AG04450 (cell line): ENCODE results near the gene DNAAF9. TPM values are rescaled to one million over a fixed set of nuclear protein-coding genes. Genes with fewer than 3 reads are reported as not detected.
"Not testable (repeated sequence)": the region's sequence is repeated elsewhere in the genome, so short reads cannot be mapped to it uniquely, and the experiment has no call there.

Experiments used
- CTCF ChIA-PET: fragments of 300-600, 350-600 bp; formaldehyde crosslinking; extraction: SDS; loops from one replicate; lab custom pipeline; 2022; ENCODE audit warnings: antibody characterized with exemption, inconsistent platforms; lab: Charles Lee
- POLR2A ChIA-PET: fragments of 350-600 bp; formaldehyde crosslinking; extraction: SDS; loops from one replicate; lab custom pipeline; 2021; ENCODE audit warnings: antibody characterized with exemption, inconsistent platforms; lab: Yijun Ruan, JAX
- DNase-seq: peaks from one replicate; pipeline ENCODE4 v3.0.0-alpha.2; 2011; ENCODE audit warnings: low read depth, low spot score
- H3K27ac ChIP-seq: one replicate; pipeline ENCODE4 v1.5.1; 2012; ENCODE audit warnings: low read depth, low read length, control low read depth
- H3K27me3 ChIP-seq: one replicate; pipeline ENCODE4 v1.6.0; 2012; ENCODE audit warnings: low read length; ENCODE audit not compliant: control insufficient read depth, insufficient read depth
- H3K4me3 ChIP-seq: 2 replicates; pipeline ENCODE4 v1.5.1; 2011; ENCODE audit warnings: mild to moderate bottlenecking, low read depth, low read length, control low read depth
- H3K9me3 ChIP-seq: 2 replicates; pipeline ENCODE4 v1.5.1; 2012; ENCODE audit warnings: low read length; ENCODE audit not compliant: control insufficient read depth, insufficient read depth
- polyA plus RNA-seq: library from polyadenylated mRNA; depleted of rRNA; stranded (reverse); fragments of >200 nt; gene quantifications from 2 replicates; pipeline ENCODE4 v1.2.3, GENCODE V29; 2011
- TF ChIP-seq, protein P1 (sequence below): IDR thresholded peaks from 2 replicates; pipeline ENCODE4 v1.5.1; 2011; ENCODE audit warnings: low read depth, low read length, control low read depth, inconsistent platforms

Gene DNAAF9
- polyA plus RNA-seq, 1 experiment = 15.0 TPM

DNA sequence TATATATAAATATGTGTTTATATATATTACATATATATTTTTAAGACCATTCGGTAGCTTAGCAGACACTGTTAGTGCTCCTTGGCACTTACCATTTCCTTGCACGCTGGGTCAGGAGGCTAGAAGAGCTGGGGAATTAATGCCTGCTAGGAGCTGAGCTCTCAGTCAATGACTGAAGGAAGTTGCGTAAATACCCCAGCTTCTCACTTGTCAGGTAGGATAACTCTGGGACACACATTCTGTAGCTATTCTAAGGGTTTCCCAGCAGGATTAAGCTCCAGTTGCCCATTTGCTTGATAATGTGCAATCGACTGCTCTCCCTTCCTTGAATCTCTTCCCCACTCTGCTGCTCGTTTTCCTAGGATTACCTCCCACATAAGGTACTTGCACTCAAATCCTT is 15.7 kb upstream of the DNAAF9 start:
- Histone ChIP-seq H3K27ac (no peak overlapping the region), H3K4me3 (no peak overlapping the region), H3K9me3 (no peaks in the 10 kb centered on the region), H3K27me3 (peaks cover 2% of the 10 kb centered on the region)
- CTCF ChIA-PET = no interaction called here
- POLR2A ChIA-PET = no interaction called here
- TF ChIP-seq, protein P1, sequence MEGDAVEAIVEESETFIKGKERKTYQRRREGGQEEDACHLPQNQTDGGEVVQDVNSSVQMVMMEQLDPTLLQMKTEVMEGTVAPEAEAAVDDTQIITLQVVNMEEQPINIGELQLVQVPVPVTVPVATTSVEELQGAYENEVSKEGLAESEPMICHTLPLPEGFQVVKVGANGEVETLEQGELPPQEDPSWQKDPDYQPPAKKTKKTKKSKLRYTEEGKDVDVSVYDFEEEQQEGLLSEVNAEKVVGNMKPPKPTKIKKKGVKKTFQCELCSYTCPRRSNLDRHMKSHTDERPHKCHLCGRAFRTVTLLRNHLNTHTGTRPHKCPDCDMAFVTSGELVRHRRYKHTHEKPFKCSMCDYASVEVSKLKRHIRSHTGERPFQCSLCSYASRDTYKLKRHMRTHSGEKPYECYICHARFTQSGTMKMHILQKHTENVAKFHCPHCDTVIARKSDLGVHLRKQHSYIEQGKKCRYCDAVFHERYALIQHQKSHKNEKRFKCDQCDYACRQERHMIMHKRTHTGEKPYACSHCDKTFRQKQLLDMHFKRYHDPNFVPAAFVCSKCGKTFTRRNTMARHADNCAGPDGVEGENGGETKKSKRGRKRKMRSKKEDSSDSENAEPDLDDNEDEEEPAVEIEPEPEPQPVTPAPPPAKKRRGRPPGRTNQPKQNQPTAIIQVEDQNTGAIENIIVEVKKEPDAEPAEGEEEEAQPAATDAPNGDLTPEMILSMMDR = no peak
- DNase-seq = no peak

DNA sequence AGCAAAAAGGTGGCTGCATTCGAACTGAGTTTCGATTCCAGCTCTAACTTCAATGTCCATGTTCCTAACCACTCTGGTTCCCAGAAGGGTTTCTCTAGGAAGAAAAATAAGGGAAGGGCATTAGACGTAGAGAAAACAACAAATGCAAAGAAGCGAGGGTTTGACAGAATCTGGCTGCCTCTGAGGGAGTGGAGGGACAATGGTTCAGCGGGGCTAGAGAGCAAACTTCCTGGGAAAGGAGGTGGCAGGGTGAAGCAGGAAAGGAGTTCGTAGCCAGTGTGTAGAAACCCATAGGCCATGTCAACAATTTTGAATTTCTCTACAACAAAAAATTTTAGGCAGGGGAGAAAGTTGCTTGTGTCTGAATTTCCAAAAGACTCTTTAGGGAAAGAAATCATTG is 14.5 kb upstream of the DNAAF9 start:
- POLR2A ChIA-PET = no interaction called here
- Histone ChIP-seq H3K27me3 (peaks cover 2% of the 10 kb centered on the region), H3K9me3 (no peaks in the 10 kb centered on the region), H3K27ac (no peak overlapping the region), H3K4me3 (no peak overlapping the region)
- TF ChIP-seq, protein P1 = no peak
- CTCF ChIA-PET = no interaction called here
- no peak for DNase-seq

DNA sequence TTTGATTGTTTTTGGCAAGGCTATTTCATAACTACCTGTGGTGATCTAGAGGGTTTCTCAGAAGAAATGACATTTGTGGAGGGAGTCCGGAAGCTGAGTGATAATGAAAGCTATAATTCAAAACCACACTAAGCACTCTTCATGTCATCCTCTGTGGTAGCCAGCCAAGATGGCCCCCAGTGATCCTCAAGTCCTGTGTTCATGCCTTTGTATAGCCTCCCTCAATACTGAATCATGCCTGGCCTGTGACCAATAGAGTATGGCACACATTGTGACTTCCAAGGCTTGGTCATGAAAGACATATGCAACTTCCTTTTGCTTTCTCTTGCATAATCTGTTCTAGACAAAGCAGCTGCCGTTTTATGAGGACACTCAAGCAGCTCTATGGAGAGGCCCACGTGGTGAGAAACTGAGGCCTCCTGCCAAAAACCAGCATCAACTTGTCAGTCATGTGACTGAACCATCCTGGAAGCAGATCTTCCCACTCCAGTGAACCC is 12.8 kb upstream of the DNAAF9 start:
- Histone ChIP-seq H3K27ac (no peak overlapping the region), H3K27me3 (peaks cover 10% of the 10 kb centered on the region), H3K9me3 (no peaks in the 10 kb centered on the region), H3K4me3 (no peak overlapping the region)
- DNase-seq = no peak
- TF ChIP-seq, protein P1 = no peak
- ChIA-PET POLR2A (no interaction called here), CTCF (no interaction called here)

DNA sequence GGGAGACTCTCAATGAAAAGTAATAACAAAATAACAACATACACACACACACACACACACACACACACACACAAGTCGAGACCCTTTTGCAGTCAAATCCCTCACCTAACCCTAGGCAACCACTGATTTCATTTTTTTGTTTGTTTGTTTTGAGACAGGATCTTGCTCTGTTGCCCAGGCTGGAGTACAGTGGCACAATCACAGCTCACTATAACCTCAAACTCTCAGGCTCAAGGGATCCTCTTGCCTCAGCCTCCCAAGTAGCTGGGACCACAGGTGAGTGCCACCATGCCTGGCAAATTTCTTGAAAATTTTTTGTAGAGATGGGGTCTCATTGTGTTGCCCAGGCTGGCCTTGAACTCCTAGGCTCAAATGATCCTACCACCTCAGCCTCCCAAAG is 10.7 kb upstream of the DNAAF9 start:
- peaks cover 15% of the 10 kb centered on the region for H3K27me3 ChIP-seq
- CTCF ChIA-PET, H3K9me3 ChIP-seq, H3K27ac ChIP-seq, POLR2A ChIA-PET, DNase-seq, H3K4me3 ChIP-seq: not testable (repeated sequence)

DNA sequence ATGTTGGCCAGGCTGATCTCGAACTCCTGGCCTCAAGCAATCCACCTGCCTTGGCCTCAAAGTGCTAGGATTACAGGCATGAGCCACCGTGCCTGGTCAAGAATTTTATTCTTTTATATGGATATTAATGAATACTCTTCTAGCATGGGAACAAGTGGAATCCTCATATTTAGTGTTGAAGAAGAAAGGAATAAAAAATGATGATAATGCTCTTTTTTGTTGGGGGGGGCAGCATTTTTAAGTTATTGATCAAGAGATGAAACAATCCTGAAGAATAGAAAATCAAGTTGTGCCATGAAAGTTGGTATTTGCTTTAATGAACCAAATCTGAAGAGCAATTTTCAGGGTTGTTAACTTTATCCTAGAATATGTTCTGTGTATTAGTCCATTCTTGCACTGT is 6.7 kb upstream of the DNAAF9 start:
- POLR2A ChIA-PET = no interaction called here
- peaks cover 16% of the 10 kb centered on the region for H3K27me3 ChIP-seq

More for the DNA sequence above, 6.7 kb upstream of the DNAAF9 start:
- H3K27ac ChIP-seq = no peak overlapping the region
- no peaks in the 10 kb centered on the region for H3K9me3 ChIP-seq
- DNase-seq = no peak
- CTCF ChIA-PET = no interaction called here
- no peak overlapping the region for H3K4me3 ChIP-seq
- TF ChIP-seq, protein P1 = no peak
